H1 (cell line): ENCODE data around the gene SORBS1. TPM values are rescaled to one million over a fixed set of nuclear protein-coding genes. Genes with fewer than 3 reads are reported as not detected.

Source experiments
- CTCF ChIA-PET: fragments of 300-600 bp; sonication (Branson Sonifier 250); formaldehyde crosslinking; loops from one replicate; lab custom pipeline; 2021; ENCODE audit not compliant: partially characterized antibody; lab: Charles Lee
- POLR2A ChIA-PET: fragments of 300-600 bp; sonication (Branson Sonifier 250); formaldehyde crosslinking; loops from one replicate; lab custom pipeline; 2021; ENCODE audit warnings: inconsistent platforms; ENCODE audit not compliant: partially characterized antibody; lab: Charles Lee
- DNase-seq, 2 experiments: peaks; one replicate each; pipeline versions ENCODE4 v3.0.0 to v3.0.0-alpha.2; 2010 to 2022; ENCODE audit warnings: low spot score in 2 of 2, low read depth in 1 of 2, mixed read lengths in 1 of 2
- FAIRE-seq: peaks from 2 replicates; lab custom pipeline; 2011; peaks lifted over from hg19 to GRCh38; lab: Jason Lieb, UNC
- H2AFZ ChIP-seq: 2 replicates; pipeline ENCODE4 v1.8.1; 2012; ENCODE audit warnings: low read length, inconsistent platforms
- H2AK5ac ChIP-seq: 2 replicates; pipeline ENCODE4 v1.6.1; 2013; ENCODE audit warnings: low read depth, low read length
- H2BK120ac ChIP-seq: replicated peaks from 2 replicates; pipeline ENCODE3; 2013; ENCODE audit warnings: low read depth, low read length, inconsistent platforms
- H2BK12ac ChIP-seq: 2 replicates; pipeline ENCODE4 v1.6.1; 2013; ENCODE audit warnings: low read depth, low read length
- H2BK15ac ChIP-seq: 2 replicates; pipeline ENCODE4 v1.6.1; 2013; ENCODE audit warnings: low read length
- H2BK20ac ChIP-seq: 2 replicates; pipeline ENCODE4 v1.6.1; 2013; ENCODE audit warnings: low read length
- H2BK5ac ChIP-seq: 2 replicates; pipeline ENCODE4 v1.6.1; 2013; ENCODE audit warnings: low read depth, low read length
- H3K14ac ChIP-seq: 2 replicates; pipeline ENCODE4 v1.6.1; 2013; ENCODE audit warnings: inconsistent platforms; ENCODE audit not compliant: insufficient read length
- H3K18ac ChIP-seq: 2 replicates; pipeline ENCODE4 v1.6.1; 2013; ENCODE audit warnings: low read length; ENCODE audit errors: extremely low read depth
- H3K23ac ChIP-seq: 2 replicates; pipeline ENCODE4 v1.6.1; 2013; ENCODE audit warnings: inconsistent platforms; ENCODE audit not compliant: insufficient read length
- H3K23me2 ChIP-seq: 2 replicates; pipeline ENCODE4 v1.6.1; 2013; ENCODE audit warnings: low read depth, low read length
- H3K27ac ChIP-seq: 2 replicates; pipeline ENCODE4 v1.6.1; 2011; ENCODE audit warnings: low read depth, low read length, inconsistent platforms
- H3K27me3 ChIP-seq, 4 experiments: replicated peaks in 1 of 4; 1 replicate in 1 of 4; 2 replicates in 3 of 4; pipeline versions ENCODE4 v1.6.1 to v1.8.1; 2011 to 2013; ENCODE audit warnings: low read length in 3 of 4, mild to moderate bottlenecking in 3 of 4, inconsistent platforms in 2 of 4, mixed read lengths in 2 of 4, moderate library complexity in 1 of 4; ENCODE audit not compliant: control insufficient read depth in 3 of 4, insufficient read depth in 3 of 4; ENCODE audit errors: extremely low read depth in 1 of 4
- H3K36me3 ChIP-seq, 4 experiments: 2 replicates each; pipeline versions ENCODE4 v1.6.1 to v1.8.1; 2011 to 2013; ENCODE audit warnings: mild to moderate bottlenecking in 4 of 4, low read length in 3 of 4, moderate library complexity in 2 of 4, control low read depth in 1 of 4, inconsistent platforms in 1 of 4; ENCODE audit not compliant: insufficient read depth in 4 of 4, control insufficient read depth in 2 of 4
- H3K4ac ChIP-seq: replicated peaks from 2 replicates; pipeline ENCODE3; 2013; ENCODE audit warnings: low read length, low read depth, mixed read lengths, inconsistent platforms; ENCODE audit not compliant: insufficient read length
- H3K4me1 ChIP-seq, 4 experiments: replicated peaks in 1 of 4; 1 replicate in 1 of 4; 2 replicates in 3 of 4; pipeline versions ENCODE4 v1.6.1 to v1.8.1; 2011 to 2013; ENCODE audit warnings: low read length in 3 of 4, inconsistent platforms in 2 of 4, mixed read lengths in 1 of 4; ENCODE audit not compliant: insufficient read depth in 4 of 4, control insufficient read depth in 3 of 4
- H3K4me2 ChIP-seq, 2 experiments: 2 replicates each; pipeline versions ENCODE4 v1.6.1 to v1.8.1; 2011 to 2013; ENCODE audit warnings: low read depth in 2 of 2, low read length in 2 of 2, control low read depth in 1 of 2, inconsistent platforms in 1 of 2, mild to moderate bottlenecking in 1 of 2; ENCODE audit not compliant: insufficient read depth in 1 of 2
- H3K4me3 ChIP-seq, 4 experiments: fragments of 200-600, 300-600 bp in 1 of 4; sonication (generic), shearing (Covaris generic), sonication (Bioruptor Twin) in 1 of 4; 2 replicates each; pipeline versions ENCODE4 v1.5.1 to v1.8.1; 2011 to 2016; ENCODE audit warnings: low read length in 4 of 4, low read depth in 3 of 4, control low read depth in 2 of 4, inconsistent platforms in 2 of 4, mild to moderate bottlenecking in 2 of 4, mixed read lengths in 1 of 4, moderate library complexity in 1 of 4; ENCODE audit not compliant: insufficient read depth in 2 of 4; ENCODE audit errors: extremely low read depth in 1 of 4
- H3K56ac ChIP-seq: replicated peaks from 2 replicates; pipeline ENCODE3; 2013; ENCODE audit warnings: low read depth, mild to moderate bottlenecking, mixed read lengths, low read length, inconsistent platforms; ENCODE audit not compliant: insufficient read length
- H3K79me1 ChIP-seq: 2 replicates; pipeline ENCODE4 v1.6.1; 2013; ENCODE audit warnings: low read depth, low read length, control low read depth
- H3K79me2 ChIP-seq, 2 experiments: 2 replicates each; pipeline versions ENCODE4 v1.6.1 to v1.8.1; 2012 to 2013; ENCODE audit warnings: low read length in 2 of 2, mild to moderate bottlenecking in 2 of 2, inconsistent platforms in 1 of 2; ENCODE audit not compliant: insufficient read depth in 2 of 2, control insufficient read depth in 1 of 2
- H3K9ac ChIP-seq, 4 experiments: replicated peaks in 1 of 4; 1 replicate in 1 of 4; 2 replicates in 3 of 4; pipeline versions ENCODE4 v1.6.1 to v1.8.1; 2011 to 2013; ENCODE audit warnings: low read depth in 3 of 4, low read length in 3 of 4, control low read depth in 2 of 4, mild to moderate bottlenecking in 2 of 4, moderate library complexity in 2 of 4, inconsistent platforms in 1 of 4; ENCODE audit errors: extremely low read depth in 1 of 4
- H3K9me3 ChIP-seq, 2 experiments: 2 replicates each; pipeline versions ENCODE4 v1.6.1 to v1.8.1; 2012 to 2013; ENCODE audit warnings: mild to moderate bottlenecking in 2 of 2, moderate library complexity in 2 of 2, control low read depth in 1 of 2, inconsistent platforms in 1 of 2, low read depth in 1 of 2, low read length in 1 of 2, mixed read lengths in 1 of 2; ENCODE audit not compliant: insufficient read depth in 2 of 2
- H4K20me1 ChIP-seq, 2 experiments: replicated peaks in 1 of 2; 2 replicates each; pipeline versions ENCODE3 to v1.8.1; 2011 to 2013; ENCODE audit warnings: inconsistent platforms in 2 of 2, low read length in 2 of 2, mild to moderate bottlenecking in 1 of 2; ENCODE audit not compliant: insufficient read depth in 2 of 2, control insufficient read depth in 1 of 2
- H4K5ac ChIP-seq: 2 replicates; pipeline ENCODE4 v1.6.1; 2013; ENCODE audit warnings: low read length, low read depth, mixed read lengths, inconsistent platforms; ENCODE audit not compliant: insufficient read length
- H4K8ac ChIP-seq: 2 replicates; pipeline ENCODE4 v1.8.0; 2013; ENCODE audit warnings: mild to moderate bottlenecking, moderate library complexity, low read length, inconsistent platforms; ENCODE audit not compliant: insufficient read depth; ENCODE audit errors: extremely low read depth
- H4K91ac ChIP-seq: replicated peaks from 2 replicates; pipeline ENCODE3; 2013; ENCODE audit warnings: low read length, mixed read lengths, inconsistent platforms; ENCODE audit not compliant: insufficient read length
- CTBP2 ChIP-seq: IDR thresholded peaks from 2 replicates; pipeline ENCODE4 v1.7.0; 2011; ENCODE audit warnings: borderline replicate concordance, mild to moderate bottlenecking, moderate library complexity, mixed read lengths, low read length; ENCODE audit not compliant: insufficient read depth, insufficient read length
- FOSL1 ChIP-seq: IDR thresholded peaks from 2 replicates; pipeline ENCODE4 v1.6.1; 2011; ENCODE audit warnings: mild to moderate bottlenecking, low read depth, low read length, moderate library complexity; ENCODE audit not compliant: insufficient read depth
- GTF2F1 ChIP-seq: IDR thresholded peaks from 2 replicates; pipeline ENCODE4 v1.6.1; 2012; ENCODE audit warnings: low read depth, low read length, improper control_type of control experiment, borderline replicate concordance
- JUN ChIP-seq: IDR thresholded peaks from 2 replicates; pipeline ENCODE4 v1.6.1; 2011; ENCODE audit warnings: low read depth, mild to moderate bottlenecking, improper control_type of control experiment, low read length
- KDM4A ChIP-seq: IDR thresholded peaks from one replicate; pipeline ENCODE4 v1.7.1; 2012; ENCODE audit warnings: low read depth, mild to moderate bottlenecking, moderate library complexity, low read length, inconsistent platforms; ENCODE audit not compliant: severe bottlenecking
- RXRA ChIP-seq: IDR thresholded peaks from 2 replicates; pipeline ENCODE4 v1.6.1; 2011; ENCODE audit warnings: low read depth, mild to moderate bottlenecking, low read length, moderate library complexity; ENCODE audit not compliant: insufficient read depth
- SIRT6 ChIP-seq: IDR thresholded peaks from one replicate; pipeline ENCODE4 v1.7.1; 2012; ENCODE audit warnings: low read length, inconsistent platforms
- WGBS, 2 experiments: shearing (Covaris generic) in 1 of 2; methylation state at CpG; one replicate each; pipeline versions ENCODE4 v1.1.6 to v1.1.7; 2013 to 2015; ENCODE audit warnings: low lambda C conversion rate in 2 of 2, mixed read lengths in 2 of 2, inconsistent platforms in 1 of 2, low coverage in 1 of 2, missing lambda C conversion rate in 1 of 2; ENCODE audit not compliant: insufficient replicate concordance in 2 of 2, insufficient coverage in 1 of 2, insufficient read length in 1 of 2; ENCODE audit errors: extremely low coverage in 1 of 2, missing lambda C conversion rate in 1 of 2; 5-methylcytosine and 5-hydroxymethylcytosine counted together
- polyA plus RNA-seq, 7 experiments: library from polyadenylated mRNA; depleted of rRNA in 3 of 7; stranded (reverse) in 5 of 7; unstranded in 2 of 7; fragments of >200 nt in 5 of 7; fragments of 200-250 nt in 2 of 7; gene quantifications; 1 replicate in 5 of 7; 2 replicates in 1 of 7; 4 replicates in 1 of 7; pipeline versions ENCODE4 v1.2.1 to v1.2.3, GENCODE V29; 2011 to 2013; ENCODE audit warnings: missing spikeins in 2 of 7, mixed read lengths in 2 of 7
- total RNA-seq: library from RNA; stranded (reverse); fragmentation: NEBNext Ultra II Directional; extraction: Animal tissue kit (Norgen Biotek cat#: 25700); gene quantifications from 2 replicates; pipeline ENCODE4 v1.2.1, GENCODE V29; 2021
- TF ChIP-seq, protein P1 (sequence below), 3 experiments: IDR thresholded peaks; 1 replicate in 2 of 3; 2 replicates in 1 of 3; pipeline versions ENCODE4 v1.5.1 to v1.6.1; 2011; ENCODE audit warnings: low read length in 3 of 3, mild to moderate bottlenecking in 3 of 3, inconsistent platforms in 2 of 3, low read depth in 1 of 3, moderate library complexity in 1 of 3; ENCODE audit not compliant: insufficient read depth in 1 of 3; ENCODE audit errors: control extremely low read depth in 1 of 3

SORBS1 gene
- total and polyA plus RNA-seq, 2 of the 8 experiments (the other 6 are each of a cell fraction or from before 2014, with no cell fraction given) = 16.0 to 35.0 TPM

DNA sequence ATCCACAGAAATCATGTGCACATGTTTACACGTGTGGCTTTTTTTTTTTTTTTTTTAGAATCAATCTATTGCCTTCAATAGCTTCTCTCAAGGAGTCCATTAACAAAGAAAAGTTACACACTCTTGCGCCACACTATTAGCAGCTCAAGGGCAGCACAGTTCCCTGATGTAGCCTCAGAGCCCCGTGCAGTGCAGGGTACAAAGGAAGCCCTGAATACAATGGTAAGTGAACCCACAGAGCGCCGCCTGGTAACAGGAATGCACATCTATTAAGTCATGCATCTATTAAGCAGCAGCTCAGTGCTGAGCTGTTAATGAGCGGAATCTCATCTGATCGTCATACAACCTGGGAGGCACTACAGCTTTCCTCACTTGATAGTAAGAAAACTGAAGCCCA, 156.7 kb downstream of the SORBS1 start:
- FAIRE-seq (no peak), DNase-seq (no peak)
- Histone ChIP-seq H4K5ac (no peak overlapping the region), H3K79me2 (no peaks in the 10 kb centered on the region), H2BK20ac (no peak overlapping the region), H3K18ac (no peak overlapping the region), H3K9me3 (no peaks in the 10 kb centered on the region), H3K14ac (no peak overlapping the region), H3K4me1 (peaks cover 2 to 7% (median 5%) of the 10 kb centered on the region in 4 experiments; a peak in 4 of 7 replicates), H4K20me1 (peaks cover 0 to 1% of the 10 kb centered on the region in 2 experiments), H3K4ac (no peak overlapping the region), H4K8ac (no peak overlapping the region), H3K4me3 (no peak overlapping the region), H2BK12ac (no peak overlapping the region), H2BK120ac (no peak overlapping the region), H3K27ac (no peak overlapping the region), H3K27me3 (no peaks in the 10 kb centered on the region), H4K91ac (no peak overlapping the region), H2BK5ac (no peak overlapping the region), H3K23ac (no peak overlapping the region), H3K9ac (no peak overlapping the region), H3K36me3 (peaks cover 0 to 9% (median 5%) of the 10 kb centered on the region in 4 experiments; a peak in 3 of 8 replicates), H2AFZ (no peak overlapping the region), H3K56ac (no peak overlapping the region), H3K23me2 (no peaks in the 10 kb centered on the region), H2AK5ac (no peak overlapping the region), H3K4me2 (no peak overlapping the region), H2BK15ac (no peak overlapping the region), H3K79me1 (no peaks in the 10 kb centered on the region)
- 94% methylated on average over 6 of the region's 7 CpGs; no CpG with 5 or more reads in 1 of the 2 experiments for WGBS, 2 experiments
- CTCF ChIA-PET = interaction anchor here (0.6 to 6.6 kb wide), 16 partner anchors 11 to 269 kb away, joined by 3 to 47 read pairs (median 4); partner anchors contain the start of gene SORBS1
- TF ChIP-seq SIRT6 (no peak), JUN (no peak), CTBP2 (no peak), GTF2F1 (no peak), FOSL1 (no peak), KDM4A (no peak), RXRA (no peak)
- TF ChIP-seq, protein P1, sequence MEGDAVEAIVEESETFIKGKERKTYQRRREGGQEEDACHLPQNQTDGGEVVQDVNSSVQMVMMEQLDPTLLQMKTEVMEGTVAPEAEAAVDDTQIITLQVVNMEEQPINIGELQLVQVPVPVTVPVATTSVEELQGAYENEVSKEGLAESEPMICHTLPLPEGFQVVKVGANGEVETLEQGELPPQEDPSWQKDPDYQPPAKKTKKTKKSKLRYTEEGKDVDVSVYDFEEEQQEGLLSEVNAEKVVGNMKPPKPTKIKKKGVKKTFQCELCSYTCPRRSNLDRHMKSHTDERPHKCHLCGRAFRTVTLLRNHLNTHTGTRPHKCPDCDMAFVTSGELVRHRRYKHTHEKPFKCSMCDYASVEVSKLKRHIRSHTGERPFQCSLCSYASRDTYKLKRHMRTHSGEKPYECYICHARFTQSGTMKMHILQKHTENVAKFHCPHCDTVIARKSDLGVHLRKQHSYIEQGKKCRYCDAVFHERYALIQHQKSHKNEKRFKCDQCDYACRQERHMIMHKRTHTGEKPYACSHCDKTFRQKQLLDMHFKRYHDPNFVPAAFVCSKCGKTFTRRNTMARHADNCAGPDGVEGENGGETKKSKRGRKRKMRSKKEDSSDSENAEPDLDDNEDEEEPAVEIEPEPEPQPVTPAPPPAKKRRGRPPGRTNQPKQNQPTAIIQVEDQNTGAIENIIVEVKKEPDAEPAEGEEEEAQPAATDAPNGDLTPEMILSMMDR (IDR thresholded peaks at IDR 0.05; ENCODE audit: control extremely low read depth in 1 of 3, insufficient read depth in 1 of 3, low read depth in 1 of 3, low read length in 3 of 3) = no peak
- POLR2A ChIA-PET = no interaction called here
